ENCODE data around the gene PLN. TPM values are rescaled to one million over a fixed set of nuclear protein-coding genes. Genes with fewer than 3 reads are reported as not detected.

Gene PLN
- total and polyA plus RNA-seq, 9 of the 15 experiments (the other 6 are each of a cell fraction or from before 2014, with no cell fraction given): 0.03 to 0.30 (median 0.03) TPM; not detected in 6

- TF ChIP-seq CUX1 (CRISPR knock-in tag; IDR thresholded peaks at IDR 0.05) (no peak), KHSRP (IDR thresholded peaks at IDR 0.05) (no peak), ZKSCAN8 (CRISPR knock-in tag; IDR thresholded peaks at IDR 0.05) (no peak), MIER1 (IDR thresholded peaks at IDR 0.05; ENCODE audit: low read depth) (no peak), ZNF445 (CRISPR knock-in tag; IDR thresholded peaks at IDR 0.05; ENCODE audit: low read depth) (no peak), TARDBP (IDR thresholded peaks at IDR 0.05) (no peak), XRCC4 (IDR thresholded peaks at IDR 0.05; ENCODE audit: extremely low read depth, insufficient read depth, insufficient read length) (no peak), SNRNP70 (optimal IDR thresholded peaks at IDR 0.05; ENCODE audit: low read depth, low read length) (no peak), CTCFL (IDR thresholded peaks at IDR 0.05; ENCODE audit: borderline replicate concordance, insufficient read depth, low read depth, low read length, poor library complexity, severe bottlenecking) (no peak), TFE3 (CRISPR knock-in tag; IDR thresholded peaks at IDR 0.05) (no peak), BMI1 (IDR thresholded peaks at IDR 0.05; ENCODE audit: low read length) (no peak)
Measured at GRCh38 chr6:118577972-118578371, 29.9 kb downstream of the PLN start (continued).
